ENCODE results near the gene ZSWIM4.
"Not testable (repeated sequence)": the region's sequence is repeated elsewhere in the genome, so short reads cannot be mapped to it uniquely, and the experiment has no call there.

The ZSWIM4 gene

DNA sequence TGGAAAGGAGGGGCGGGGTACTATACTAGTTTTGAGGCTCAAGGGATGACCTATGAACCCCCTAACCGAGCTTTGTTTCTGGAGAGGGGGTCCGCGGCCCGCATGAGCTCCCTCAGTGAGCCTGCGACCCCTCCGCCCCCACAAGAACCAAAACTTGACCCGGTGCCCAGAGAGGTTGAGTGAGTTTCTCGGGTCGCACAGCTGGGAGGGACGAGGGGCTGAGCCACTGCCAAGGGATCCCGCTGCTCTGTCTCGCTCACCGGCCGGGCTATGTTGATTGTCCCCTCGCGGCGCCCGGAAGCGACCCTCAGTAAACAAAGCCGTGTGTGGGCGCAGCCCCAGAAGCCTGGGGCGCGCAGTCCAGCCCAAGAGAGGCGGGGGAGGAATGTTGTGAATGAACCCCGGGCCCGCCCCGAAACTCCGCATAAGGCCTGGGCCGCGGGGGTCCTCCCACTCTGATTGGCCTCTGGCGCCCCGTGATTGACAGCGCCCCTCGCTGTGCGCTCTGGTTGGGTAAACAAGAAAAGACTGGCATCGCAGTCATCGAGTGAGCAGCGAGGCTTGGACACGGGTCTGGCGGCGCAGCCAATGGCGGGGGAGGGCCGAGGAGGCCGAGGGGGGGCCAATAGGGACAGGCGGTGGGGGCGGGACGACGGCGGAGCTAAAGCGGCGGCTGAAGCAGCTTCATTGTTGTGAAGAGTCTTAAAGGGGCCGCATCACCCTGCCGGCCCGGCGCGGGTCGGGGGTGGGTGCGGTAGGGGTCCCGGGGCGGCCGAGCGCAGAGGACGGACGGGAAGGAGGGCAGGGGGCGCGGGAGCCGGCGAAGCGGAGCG is at the start of gene ZSWIM4:
Gene ZSWIM4, plus strand, starts transcription at position 687 of the 833 bp plus-strand sequence. CDS start 206 bp downstream, outside the sequence.
- DNase-seq: peak; percentile 97 to 98

DNA sequence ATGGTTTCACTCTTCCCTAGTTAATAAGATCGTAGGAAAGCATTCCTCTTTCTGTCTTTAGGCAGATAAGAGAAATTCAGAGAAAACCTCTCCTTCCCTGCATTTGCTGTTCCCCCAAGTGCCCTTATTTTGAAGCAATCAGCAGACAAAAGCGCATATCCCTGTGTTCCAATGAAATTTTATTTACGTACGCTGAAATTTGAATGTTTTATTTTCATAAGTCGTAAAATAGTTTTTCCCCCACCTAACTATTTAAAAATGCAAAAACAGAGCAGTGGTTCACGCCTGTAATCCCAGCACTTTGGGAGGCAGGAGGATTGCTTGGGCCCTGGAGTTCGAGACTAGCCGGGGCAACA is 48.2 kb upstream of the ZSWIM4 start:
- no peak for DNase-seq

DNA sequence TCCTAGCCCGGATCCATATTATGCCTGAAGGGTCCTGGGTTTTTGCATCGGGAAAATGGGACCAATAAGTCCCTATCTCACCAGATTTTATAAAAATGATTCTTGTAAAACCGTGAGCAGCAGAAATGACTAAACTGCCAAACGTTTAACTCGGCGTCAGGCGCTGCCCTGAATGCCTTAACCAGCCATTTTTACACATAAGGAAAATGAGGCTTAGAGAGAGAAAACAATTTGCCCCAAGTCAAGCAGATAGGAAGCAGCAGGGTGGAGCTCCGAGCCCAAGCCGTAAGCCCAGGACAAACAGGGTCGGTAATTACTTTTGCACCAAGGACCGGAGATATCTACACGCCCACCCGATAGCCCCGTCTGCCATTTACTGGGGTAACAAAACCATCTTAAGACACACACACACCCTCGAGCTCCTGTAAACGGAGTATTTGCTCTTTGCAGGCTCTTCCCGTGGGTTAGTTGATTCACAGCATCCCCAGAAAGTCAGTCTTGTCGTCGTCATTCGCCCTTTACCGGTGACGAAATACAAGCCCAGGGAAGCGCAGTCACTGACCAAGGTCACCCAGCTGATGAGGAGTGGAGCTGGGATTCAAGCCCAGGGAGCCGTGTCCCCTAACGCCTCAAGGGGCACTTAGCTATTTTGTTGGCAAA is 46.9 kb upstream of the ZSWIM4 start:
- DNase-seq: no peak

DNA sequence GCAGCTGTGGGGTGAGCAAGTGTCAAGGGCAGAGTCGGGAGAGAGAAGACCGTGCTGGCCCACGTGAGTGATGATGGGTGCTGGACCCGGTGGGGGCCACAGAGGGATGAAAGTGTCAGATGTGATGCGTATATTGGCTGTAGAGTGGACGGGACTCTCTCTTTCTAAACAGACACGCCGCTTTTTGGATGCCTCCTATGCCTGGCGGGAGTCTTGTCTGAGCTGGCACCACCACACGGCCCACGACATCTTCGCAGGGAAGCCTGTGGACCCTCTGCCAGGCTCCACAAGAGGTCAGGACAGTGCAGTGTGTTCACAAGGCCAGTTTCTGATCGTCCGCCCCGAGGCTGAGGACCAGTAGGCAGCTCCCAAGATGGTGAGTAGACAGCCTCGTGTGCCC is 43.8 kb upstream of the ZSWIM4 start:
- no peak for DNase-seq

DNA sequence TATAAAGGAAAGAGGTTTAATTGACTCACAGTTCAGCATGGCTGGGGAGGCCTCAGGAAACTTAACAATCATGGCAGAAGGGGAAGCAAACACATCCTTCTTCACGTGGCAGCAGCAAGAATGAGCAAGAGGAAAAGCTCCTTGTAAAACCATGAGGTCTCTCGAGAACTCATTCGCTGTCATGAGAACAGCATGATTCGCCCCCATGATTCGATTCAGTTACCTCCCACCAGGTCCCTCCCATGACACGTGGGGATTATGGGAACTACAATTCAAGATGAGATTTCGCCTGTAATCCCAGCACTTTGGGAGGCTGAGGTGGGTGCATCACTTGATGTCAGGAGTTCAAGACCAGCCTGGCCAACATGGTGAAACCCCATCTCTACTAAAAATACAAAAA is 41.6 kb upstream of the ZSWIM4 start:
- not testable (repeated sequence) for DNase-seq

DNA sequence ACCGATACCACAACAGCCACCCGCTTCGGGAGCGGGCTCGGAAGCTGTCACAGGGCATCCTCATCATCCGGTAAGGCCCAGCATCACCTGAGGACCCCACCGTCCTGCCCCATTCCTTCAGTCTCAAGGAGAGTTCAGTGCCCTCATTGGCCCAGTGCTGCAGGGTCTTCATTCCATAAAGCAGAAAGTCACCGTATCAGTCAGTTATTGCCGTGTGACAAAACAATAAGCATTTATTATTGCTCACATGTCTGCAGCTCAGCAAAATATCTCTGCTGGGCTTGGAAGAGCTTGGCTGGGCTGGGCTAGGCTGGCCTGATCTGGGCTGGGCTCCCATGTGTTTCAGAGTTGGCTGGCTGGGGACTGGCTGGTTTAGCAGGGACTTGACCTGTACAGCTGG is 39.0 kb upstream of the ZSWIM4 start:
- DNase-seq: no peak

DNA sequence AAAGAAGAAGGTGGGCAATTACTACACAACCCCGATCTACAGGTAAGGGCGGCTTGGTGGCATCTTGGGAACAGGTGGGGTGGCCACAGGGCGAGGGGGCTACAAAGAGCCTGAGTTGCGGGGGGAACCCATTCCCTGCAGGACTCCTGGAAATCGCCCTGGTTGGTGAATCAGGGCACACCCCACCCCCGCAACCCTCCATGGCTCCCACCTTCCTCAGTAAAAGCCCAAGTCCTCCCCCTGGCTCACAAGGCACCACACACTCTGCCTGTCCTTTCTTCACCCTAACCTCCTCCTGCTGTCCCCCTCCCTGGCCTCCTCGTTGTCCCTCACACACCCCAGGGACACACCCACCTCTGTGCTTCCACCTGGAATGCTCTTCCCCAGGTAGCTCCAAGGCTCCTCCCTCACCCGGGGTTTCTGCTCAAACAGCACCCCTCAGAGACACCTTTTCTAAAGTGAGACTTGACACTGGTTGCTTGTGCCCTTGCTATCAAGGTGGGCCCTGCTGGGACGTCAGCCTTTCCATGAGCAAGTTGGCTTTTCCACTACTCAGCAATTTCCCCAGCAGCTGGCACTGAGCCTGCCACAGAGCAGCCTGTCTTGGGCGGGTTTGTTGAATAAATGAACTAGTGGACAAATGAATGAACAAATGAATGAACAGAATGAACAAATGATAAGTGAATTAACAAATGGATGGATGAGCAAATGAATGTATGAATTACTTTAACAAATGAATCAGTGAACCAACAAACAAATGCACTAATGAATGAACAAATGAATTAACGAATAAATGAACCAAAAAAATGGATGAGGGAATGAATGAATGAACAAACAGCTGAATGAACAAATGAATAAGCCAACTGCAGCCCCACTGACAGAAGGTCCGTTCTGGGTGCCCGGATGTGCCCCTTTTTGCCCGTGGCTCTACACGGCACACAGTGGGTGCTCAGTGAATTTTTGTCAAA is 37.2 kb upstream of the ZSWIM4 start:
- DNase-seq: no peak

DNA sequence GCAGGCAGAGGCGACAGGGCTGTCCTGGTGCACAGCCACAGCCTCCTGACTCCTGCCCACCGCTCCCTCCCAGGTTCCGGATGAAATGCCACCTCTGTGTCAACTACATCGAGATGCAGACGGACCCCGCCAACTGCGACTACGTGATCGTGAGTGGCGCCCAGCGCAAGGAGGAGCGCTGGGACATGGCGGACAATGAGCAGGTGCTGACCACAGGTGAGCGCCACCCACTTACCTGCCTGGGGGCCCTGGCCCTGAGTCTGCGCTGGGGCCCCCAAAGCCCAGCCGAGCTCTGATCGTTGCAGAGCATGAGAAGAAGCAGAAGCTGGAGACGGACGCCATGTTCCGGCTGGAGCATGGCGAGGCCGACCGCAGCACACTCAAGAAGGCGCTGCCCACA is 36.4 kb upstream of the ZSWIM4 start:
- DNase-seq: no peak

DNA sequence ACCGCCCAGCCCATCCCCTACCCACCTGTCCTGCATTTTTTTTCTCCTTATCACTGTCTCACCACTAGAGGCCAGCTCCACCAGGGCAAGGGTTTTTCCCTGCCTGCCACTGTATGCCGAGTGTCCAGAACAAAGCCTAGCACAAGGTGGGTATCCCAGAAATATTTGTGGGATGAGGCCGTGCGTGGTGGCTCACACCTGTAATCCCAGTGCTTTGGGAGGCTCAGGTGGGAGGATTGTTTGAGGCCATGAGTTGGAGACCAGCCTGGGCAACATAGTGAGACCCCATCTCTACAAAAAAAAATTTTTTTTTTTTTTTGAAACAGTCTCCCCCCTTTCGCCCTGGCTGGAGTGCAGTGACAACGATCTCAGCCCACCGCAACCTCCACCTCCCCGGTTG is 33.8 kb upstream of the ZSWIM4 start:
- no peak for DNase-seq

DNA sequence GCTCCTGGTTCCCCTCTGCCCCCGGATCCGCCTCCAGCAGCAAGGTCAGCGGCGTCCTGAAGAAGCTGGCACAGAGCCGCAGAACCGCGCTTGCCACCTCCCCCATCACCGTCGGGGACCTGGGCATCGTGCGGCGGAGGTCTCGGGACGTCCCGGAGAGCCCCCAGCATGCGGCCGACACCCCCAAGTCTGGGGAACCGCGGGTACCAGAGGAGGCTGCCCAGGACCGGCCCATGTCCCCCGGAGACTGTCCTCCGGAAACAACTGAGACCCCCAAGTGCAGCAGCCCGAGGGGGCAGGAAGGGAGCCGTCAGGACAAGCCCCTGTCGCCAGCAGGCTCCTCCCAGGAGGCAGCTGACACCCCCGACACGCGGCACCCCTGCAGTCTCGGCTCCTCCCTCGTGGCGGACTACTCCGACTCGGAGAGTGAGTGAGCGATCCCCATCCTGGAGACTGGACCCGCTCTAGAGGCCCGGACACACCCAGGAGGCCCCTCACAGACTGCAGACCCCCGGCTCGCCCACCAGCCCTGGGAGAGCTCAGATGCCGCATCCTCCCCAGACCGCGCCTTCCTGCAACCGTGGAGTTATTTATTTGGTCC is 32.5 kb upstream of the ZSWIM4 start:
- no peak for DNase-seq

DNA sequence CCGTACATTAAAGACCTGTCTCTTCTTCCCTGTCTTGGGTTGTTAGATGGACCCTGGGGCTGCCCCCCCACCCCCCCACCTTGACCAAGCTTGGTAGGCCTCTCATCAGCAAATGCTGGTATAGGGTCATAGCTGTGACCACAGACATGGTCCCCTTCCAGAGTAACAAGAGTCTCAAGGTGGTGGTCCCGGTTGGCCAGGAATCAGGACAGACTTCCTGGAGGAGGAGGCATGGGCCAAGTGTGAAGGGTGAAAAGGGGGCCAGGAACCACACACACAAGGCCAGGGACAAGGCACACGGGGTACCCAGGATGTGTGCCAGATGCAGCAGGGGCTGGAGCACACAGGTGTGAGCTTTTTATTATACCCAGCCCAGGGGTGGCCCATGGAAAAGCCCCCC is 32.0 kb upstream of the ZSWIM4 start:
- DNase-seq: no peak

DNA sequence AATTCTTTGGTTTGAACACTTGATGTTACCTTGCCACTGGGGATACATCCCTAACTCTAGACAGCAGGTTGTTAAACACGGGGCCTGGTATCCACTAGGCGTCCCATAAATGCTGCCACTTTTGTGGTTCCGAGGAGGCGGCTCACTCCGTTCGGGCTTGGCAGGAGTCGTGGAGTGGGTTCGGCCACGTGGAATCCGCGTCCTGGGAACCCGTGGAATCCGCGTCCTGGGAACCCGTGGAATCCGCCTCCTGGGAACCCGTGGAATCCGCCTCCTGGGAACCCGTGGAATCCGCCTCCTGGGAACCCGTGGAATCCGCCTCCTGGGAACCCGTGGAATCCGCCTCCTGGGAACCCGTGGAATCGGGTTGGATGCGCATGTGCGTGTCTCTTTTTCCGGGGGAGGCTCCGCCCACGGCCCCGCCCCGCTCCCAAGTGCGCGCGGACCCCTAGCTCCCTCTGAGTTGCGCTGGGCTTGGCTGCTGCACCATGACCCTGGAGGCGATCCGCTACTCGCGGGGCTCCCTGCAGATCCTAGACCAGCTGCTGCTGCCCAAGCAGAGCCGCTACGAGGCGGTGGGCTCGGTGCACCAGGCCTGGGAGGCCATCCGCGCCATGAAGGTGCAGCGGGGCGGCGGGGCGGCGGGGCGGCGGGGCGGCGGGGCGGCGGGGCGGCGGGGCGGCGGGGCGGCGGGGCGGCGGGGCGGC is 31.0 kb upstream of the ZSWIM4 start, which contains the start of gene MRI1:
Gene MRI1, plus strand, starts transcription at position 422 of the 707 bp plus-strand sequence. Its CDS starts 67 bp downstream, at position 489.
- peak in 1 of 2 experiments; percentile 16 for DNase-seq

DNA sequence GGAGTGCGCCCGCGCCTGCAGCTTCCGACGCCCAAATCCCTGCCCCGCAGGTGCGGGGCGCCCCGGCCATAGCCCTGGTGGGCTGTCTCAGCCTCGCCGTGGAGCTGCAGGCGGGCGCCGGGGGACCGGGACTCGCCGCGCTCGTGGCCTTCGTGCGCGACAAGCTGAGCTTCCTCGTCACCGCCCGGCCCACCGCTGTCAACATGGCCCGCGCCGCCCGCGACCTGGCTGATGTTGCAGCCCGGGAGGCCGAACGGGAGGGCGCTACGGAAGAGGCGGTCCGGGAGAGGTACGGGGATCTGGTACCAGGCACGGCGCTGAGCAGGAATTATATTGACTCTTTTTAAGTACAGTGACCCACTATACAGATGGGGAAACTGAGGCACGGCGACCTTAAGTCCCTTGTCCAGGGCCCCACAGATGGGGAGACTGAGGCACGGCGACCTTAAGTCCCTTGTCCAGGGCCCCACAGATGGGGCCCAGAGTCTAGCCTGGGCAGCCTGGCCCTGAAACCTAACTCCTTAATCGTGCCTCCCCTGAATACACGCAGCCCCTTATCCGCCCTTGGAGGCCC is 30.3 kb upstream of the ZSWIM4 start:
- no peak for DNase-seq

DNA sequence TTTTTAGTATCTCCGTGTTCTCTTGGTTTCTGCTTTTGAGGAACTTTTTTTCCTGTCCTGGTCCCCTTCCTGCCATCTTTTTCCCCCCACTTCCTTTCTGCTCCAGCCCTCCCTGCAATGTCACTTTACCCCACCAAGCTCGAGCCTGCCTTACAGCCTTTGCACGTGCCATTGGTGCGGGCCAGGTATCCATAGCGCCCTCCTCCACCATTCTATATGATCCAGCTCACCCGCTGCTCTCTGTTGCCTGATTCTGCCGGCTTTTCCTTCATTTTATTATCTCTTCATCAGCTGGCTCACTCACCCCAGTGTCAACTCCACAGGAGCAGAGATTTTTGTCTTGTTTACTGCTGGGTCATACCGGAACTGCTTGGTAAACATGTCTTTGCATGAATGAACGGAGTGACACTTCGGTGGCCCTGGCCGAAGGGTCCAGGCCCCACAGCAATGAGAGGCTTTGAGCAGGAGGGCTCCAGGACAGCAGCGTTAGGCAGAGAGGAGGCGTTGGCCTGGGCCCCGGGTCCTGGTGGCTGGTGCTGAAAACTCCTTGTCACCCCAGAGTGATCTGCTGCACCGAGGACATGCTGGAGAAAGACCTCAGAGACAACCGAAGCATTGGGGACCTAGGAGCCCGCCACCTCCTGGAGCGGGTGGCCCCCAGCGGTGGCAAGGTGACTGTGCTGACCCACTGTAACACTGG is 29.7 kb upstream of the ZSWIM4 start:
- no peak for DNase-seq

DNA sequence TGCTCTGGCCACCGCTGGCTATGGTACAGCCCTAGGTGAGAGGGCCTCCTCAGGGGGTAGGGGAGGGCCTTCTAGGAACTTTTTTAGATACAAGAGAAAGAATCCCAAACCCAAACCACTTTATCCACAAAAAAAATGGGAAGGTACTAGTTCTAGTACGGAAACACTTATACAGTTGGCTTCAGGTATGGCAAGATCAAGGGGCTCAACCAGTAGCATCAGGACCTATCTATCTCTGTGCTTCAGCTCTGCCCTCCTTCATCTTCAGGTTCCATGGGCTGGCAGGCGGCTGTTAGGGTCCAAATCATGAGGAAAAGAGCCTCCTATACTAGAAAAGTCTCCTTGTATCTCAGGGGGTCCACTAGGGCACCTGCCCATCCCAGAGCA is 29.2 kb upstream of the ZSWIM4 start:
- DNase-seq: no peak

DNA sequence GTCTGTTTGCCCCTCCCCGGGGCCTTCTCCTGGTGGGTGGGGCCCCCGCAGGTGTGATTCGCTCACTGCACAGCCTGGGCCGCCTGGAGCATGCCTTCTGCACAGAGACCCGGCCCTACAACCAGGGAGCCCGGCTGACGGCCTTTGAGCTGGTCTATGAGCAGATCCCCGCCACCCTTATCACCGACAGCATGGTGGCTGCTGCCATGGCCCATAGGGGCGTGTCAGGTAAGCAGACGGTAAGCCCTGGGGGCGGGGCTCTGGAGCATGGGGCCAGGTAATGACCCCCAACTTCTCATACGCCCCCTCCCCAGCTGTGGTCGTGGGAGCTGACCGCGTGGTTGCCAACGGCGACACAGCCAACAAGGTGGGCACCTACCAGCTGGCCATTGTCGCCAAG is 26.7 kb upstream of the ZSWIM4 start:
- no peak for DNase-seq

DNA sequence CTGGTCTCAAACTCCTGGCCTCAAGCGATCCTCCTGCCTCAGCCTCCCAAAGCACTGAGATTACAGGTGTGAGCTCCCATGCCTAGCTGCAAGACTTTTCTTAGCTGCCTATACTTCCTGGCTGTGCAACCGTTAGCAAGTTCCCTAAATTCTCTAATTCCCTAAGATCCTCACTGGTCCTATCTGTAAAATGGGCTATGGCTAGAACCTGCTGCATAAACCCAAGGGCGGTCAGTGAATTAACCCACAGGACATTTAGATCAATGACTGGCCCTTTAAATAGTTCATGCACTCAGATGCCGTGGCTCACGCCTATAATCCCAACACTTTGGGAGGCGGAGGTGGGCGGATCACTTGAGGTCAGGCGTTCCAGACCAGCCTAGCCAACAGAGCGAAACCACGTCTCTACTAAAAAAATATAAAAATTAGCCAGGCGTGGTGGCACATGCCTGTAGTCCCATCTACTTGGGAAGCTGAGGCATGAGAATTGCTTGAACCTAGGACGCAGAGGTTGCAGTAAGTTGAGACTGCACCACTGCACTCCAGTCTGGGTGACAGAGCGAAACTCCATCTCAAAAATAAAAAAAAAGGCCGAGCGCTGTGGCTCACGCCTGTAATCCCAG is 25.1 kb upstream of the ZSWIM4 start:
- DNase-seq: no peak

DNA sequence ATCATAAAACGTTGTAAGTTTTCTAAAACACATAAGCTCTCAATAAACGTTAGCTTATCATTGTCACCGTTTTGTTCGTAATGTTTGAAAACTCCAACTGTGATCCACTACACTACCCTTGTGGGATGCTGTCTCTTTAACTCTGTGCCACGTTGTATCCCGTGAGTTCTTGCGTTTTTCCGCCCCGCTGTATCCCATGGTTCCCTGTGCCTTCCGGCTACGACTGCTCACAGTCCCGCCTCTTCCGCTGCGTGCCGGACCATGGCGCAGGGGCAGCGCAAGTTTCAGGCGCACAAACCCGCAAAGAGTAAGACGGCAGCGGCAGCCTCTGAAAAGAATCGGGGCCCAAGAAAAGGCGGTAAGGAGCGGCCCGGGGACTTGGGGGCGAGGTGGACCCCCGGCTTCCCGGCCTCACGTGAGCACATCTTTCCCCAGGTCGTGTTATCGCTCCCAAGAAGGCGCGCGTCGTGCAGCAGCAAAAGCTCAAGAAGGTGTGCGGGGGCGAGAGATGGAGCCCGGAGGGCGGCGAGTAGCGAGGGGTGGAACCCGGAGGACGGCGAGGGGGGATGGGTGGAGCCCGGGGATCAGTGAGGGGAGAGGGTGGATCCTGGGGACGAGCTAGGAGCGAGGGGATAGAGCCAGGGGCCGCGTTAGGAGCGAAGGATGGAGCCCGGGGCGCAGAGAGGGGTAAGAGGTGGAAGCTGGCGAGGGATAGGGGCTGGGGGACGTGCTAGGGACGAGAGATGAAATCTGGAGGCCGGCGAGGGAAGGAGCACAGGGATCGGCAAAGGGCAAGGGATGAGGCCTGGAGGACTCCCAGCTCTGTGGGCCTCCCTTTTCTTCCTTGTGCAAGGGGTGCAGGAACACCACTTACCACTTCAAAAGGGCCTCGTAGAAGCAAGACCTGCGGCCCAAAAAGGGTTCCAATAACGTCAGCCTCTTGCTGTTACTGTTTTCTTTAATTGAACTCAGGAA is 20.7 kb upstream of the ZSWIM4 start, which contains the start of gene C19orf53:
Gene C19orf53, plus strand, starts transcription at position 240 of the 975 bp plus-strand sequence. Its CDS starts 22 bp downstream, at position 262.
- peak; percentile 86 to 92 for DNase-seq

DNA sequence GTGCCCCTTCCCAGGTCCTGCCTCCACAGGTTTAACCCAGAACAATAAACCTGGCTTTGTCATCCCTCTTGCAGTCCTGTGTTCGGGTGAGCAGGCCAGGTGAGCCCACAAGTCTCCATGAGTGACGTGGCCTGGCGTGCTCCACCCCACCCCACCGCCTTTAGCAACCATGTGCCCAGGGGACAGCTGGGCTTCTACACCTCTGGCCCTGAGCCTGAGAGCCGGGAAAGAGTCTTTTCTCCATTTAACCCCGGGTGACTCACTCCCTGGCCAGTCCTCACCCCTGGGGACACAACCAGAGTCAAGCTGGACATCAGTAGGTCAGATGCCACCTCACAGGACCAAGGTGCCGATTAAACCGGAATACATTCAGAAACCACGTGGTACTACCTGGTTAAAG is 16.8 kb upstream of the ZSWIM4 start:
- no peak for DNase-seq
